Measurements from ENCODE around the gene AGPAT2. TPM values are rescaled to one million over a fixed set of nuclear protein-coding genes. Genes with fewer than 3 reads are reported as not detected.

AGPAT2 gene
- total and polyA plus RNA-seq, 2 donors (not counting 1 experiment from before 2014, with no cell fraction given): 25.1 to 28.4 TPM

DNA sequence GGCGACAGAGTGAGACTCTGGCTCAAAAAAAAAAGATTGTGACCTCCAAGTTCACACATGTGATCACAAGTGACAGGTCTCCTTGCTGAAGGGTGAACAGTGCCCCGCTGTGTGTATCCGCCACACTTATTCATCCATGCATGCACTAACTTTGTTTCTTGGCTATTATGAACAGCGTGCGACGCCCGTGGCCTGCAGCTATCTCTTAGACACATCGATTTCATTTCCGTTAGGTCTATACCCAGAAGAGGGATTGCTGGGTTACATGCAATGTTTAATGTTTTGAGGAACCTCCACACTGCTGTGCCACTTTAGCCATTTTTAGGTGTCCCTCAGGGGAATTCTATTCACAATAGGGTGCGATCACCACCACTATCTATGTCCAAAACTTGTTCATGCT lies 36.6 kb downstream of the AGPAT2 start:
- Mint-ChIP-seq H3K27me3 (peaks cover 18% of the 10 kb centered on the region), H3K9me3 (ENCODE audit: insufficient read depth) (no peaks in the 10 kb centered on the region), H3K4me1 (peaks cover 19% of the 10 kb centered on the region), H3K4me3 (peak overlapping the region; percentile 33), H3K27ac (peak overlapping the region; percentile 24)
- Histone ChIP-seq H3K4me2 (replicated peaks; ENCODE audit: low read depth, low read length, poor library complexity, severe bottlenecking) (peak overlapping the region; percentile 47), H3K4me3 (ENCODE audit: control extremely low read depth in 1 of 5, extremely low read depth in 1 of 5, insufficient read depth in 1 of 5, low read depth in 2 of 5, low read length in 4 of 5) (no peak overlapping the region), H3K36me3 (replicated peaks in 1 of 2; ENCODE audit: control extremely low read depth in 1 of 2, control insufficient read depth in 1 of 2, extremely low read depth in 1 of 2, insufficient read depth in 2 of 2, low read length in 1 of 2) (no peaks in the 10 kb centered on the region), H3K27ac (ENCODE audit: low read length in 2 of 2) (no peak overlapping the region), H3K9me3 (ENCODE audit: control extremely low read depth in 1 of 3, control insufficient read depth in 2 of 3, insufficient read depth in 1 of 3, low read length in 2 of 3) (peaks cover 0 to 10% (median 0%) of the 10 kb centered on the region in 3 donors), H3K79me2 (ENCODE audit: control insufficient read depth, insufficient read depth, low read length) (no peaks in the 10 kb centered on the region), H3K9ac (ENCODE audit: low read length) (no peak overlapping the region), H3K27me3 (replicated peaks in 1 of 4; ENCODE audit: control extremely low read depth in 1 of 4, control insufficient read depth in 3 of 4, insufficient read depth in 4 of 4, low read length in 3 of 4) (peaks cover 0 to 51% (median 30%) of the 10 kb centered on the region in 4 experiments), H4K20me1 (ENCODE audit: control insufficient read depth, insufficient read depth, low read length, poor library complexity, severe bottlenecking) (no peaks in the 10 kb centered on the region), H2AFZ (ENCODE audit: insufficient read depth, low read depth, low read length, poor library complexity, severe bottlenecking) (no peak overlapping the region), H3K4me1 (ENCODE audit: control insufficient read depth in 2 of 2, insufficient read depth in 2 of 2, low read length in 2 of 2) (peaks cover 33 to 37% of the 10 kb centered on the region in 2 donors)
- ATAC-seq (ENCODE audit: low read depth): peak; percentile 69
- intact Hi-C loops (cut with micrococcal nuclease): no loop called here
- 23% methylated on average over 4 of the region's 10 CpGs for WGBS (ENCODE audit: insufficient coverage)
- ChIA-PET POLR2A (no interaction called here), CTCF (interaction anchor here (0.7 to 1.6 kb wide), 2 partner anchors 19 to 484 kb away, joined by 3 read pairs; no protein-coding TSS in a partner anchor)
- TF ChIP-seq, protein P1, sequence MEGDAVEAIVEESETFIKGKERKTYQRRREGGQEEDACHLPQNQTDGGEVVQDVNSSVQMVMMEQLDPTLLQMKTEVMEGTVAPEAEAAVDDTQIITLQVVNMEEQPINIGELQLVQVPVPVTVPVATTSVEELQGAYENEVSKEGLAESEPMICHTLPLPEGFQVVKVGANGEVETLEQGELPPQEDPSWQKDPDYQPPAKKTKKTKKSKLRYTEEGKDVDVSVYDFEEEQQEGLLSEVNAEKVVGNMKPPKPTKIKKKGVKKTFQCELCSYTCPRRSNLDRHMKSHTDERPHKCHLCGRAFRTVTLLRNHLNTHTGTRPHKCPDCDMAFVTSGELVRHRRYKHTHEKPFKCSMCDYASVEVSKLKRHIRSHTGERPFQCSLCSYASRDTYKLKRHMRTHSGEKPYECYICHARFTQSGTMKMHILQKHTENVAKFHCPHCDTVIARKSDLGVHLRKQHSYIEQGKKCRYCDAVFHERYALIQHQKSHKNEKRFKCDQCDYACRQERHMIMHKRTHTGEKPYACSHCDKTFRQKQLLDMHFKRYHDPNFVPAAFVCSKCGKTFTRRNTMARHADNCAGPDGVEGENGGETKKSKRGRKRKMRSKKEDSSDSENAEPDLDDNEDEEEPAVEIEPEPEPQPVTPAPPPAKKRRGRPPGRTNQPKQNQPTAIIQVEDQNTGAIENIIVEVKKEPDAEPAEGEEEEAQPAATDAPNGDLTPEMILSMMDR (IDR thresholded peaks at IDR 0.05): no peak
- TF ChIP-seq EZH2 (IDR thresholded peaks at IDR 0.05; ENCODE audit: borderline replicate concordance, insufficient read depth, low read depth, low read length, poor library complexity, severe bottlenecking): no peak
- DNase-seq: peak; percentile 57

DNA sequence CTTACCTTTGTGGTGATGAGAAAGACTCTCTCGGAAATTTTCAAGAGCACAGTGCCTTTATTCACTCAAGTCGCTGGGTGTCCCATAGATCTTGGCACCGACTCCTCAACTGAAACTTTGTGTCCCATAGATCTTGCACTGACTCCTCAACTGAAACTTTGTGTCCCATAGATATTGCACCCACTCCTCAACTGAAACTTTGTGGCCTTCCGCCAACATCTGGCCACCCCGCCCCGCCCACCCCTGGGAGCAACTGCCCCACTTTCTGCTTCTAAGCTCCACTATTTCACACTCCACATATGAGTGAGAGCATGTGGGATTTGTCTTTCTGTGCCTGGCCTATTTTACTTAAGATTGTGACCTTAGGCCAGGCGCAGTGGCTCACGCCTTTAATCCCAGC lies 37.2 kb downstream of the AGPAT2 start:
- POLR2A ChIA-PET: interaction anchor here (0.7 kb wide), 1 partner anchor 108 kb away, joined by 5 read pairs; the partner anchor contains the start of gene LCN8
- H3K4me3 Mint-ChIP-seq: no peak overlapping the region
- TF ChIP-seq, protein P1 (IDR thresholded peaks at IDR 0.05): no peak
- no peak for TF ChIP-seq EZH2 (IDR thresholded peaks at IDR 0.05; ENCODE audit: borderline replicate concordance, insufficient read depth, low read depth, low read length, poor library complexity, severe bottlenecking)

More for the DNA sequence above, 37.2 kb downstream of the AGPAT2 start:
- Histone ChIP-seq H3K27me3 (replicated peaks in 1 of 4; ENCODE audit: control extremely low read depth in 1 of 4, control insufficient read depth in 3 of 4, insufficient read depth in 4 of 4, low read length in 3 of 4) (peaks cover 0 to 51% (median 26%) of the 10 kb centered on the region in 4 experiments), H3K4me2 (replicated peaks; ENCODE audit: low read depth, low read length, poor library complexity, severe bottlenecking) (no peak overlapping the region), H2AFZ (ENCODE audit: insufficient read depth, low read depth, low read length, poor library complexity, severe bottlenecking) (no peak overlapping the region), H3K79me2 (ENCODE audit: control insufficient read depth, insufficient read depth, low read length) (no peaks in the 10 kb centered on the region), H3K27ac (ENCODE audit: low read length in 2 of 2) (no peak overlapping the region), H3K36me3 (replicated peaks in 1 of 2; ENCODE audit: control extremely low read depth in 1 of 2, control insufficient read depth in 1 of 2, extremely low read depth in 1 of 2, insufficient read depth in 2 of 2, low read length in 1 of 2) (no peaks in the 10 kb centered on the region), H3K9me3 (ENCODE audit: control extremely low read depth in 1 of 3, control insufficient read depth in 2 of 3, insufficient read depth in 1 of 3, low read length in 2 of 3) (peaks cover 0 to 10% (median 0%) of the 10 kb centered on the region in 3 donors), H4K20me1 (ENCODE audit: control insufficient read depth, insufficient read depth, low read length, poor library complexity, severe bottlenecking) (no peaks in the 10 kb centered on the region), H3K9ac (ENCODE audit: low read length) (no peak overlapping the region), H3K4me3 (ENCODE audit: control extremely low read depth in 1 of 5, extremely low read depth in 1 of 5, insufficient read depth in 1 of 5, low read depth in 2 of 5, low read length in 4 of 5) (no peak overlapping the region), H3K4me1 (ENCODE audit: control insufficient read depth in 2 of 2, insufficient read depth in 2 of 2, low read length in 2 of 2) (peaks cover 33 to 37% of the 10 kb centered on the region in 2 donors)
- no peak overlapping the region for H3K27ac Mint-ChIP-seq
- CTCF ChIA-PET: interaction anchor here (1.6 kb wide), 1 partner anchor 18 kb away, joined by 3 read pairs; no protein-coding TSS in a partner anchor
- ATAC-seq (ENCODE audit: low read depth) (no peak), DNase-seq (no peak)
- intact Hi-C loops (cut with micrococcal nuclease): no loop called here
- peaks cover 18% of the 10 kb centered on the region for H3K4me1 Mint-ChIP-seq
- no peaks in the 10 kb centered on the region for H3K9me3 Mint-ChIP-seq (ENCODE audit: insufficient read depth)
- H3K27me3 Mint-ChIP-seq: peaks cover 14% of the 10 kb centered on the region
- WGBS (ENCODE audit: insufficient coverage): 96% methylated on average over 4 of the region's 8 CpGs

Data from B cell (primary cell).